ENCODE measurements around the gene CFAP53.

Gene CFAP53

GRCh38 chr18:50190926-50191325 lies 75.4 kb downstream of the CFAP53 start:
- no peak overlapping the region for H3K4me2 ChIP-seq (ENCODE audit: low read length)
- H2AFZ ChIP-seq (ENCODE audit: low read depth, low read length): no peak overlapping the region
- peaks cover 35% of the 10 kb centered on the region for H3K27me3 ChIP-seq (ENCODE audit: low read depth, low read length)
- H3K79me2 ChIP-seq (ENCODE audit: low read length): no peaks in the 10 kb centered on the region
- no peaks in the 10 kb centered on the region for H3K36me3 ChIP-seq (replicated peaks; ENCODE audit: low read depth, low read length)
- H3K9me3 ChIP-seq (ENCODE audit: insufficient read depth, low read length): no peaks in the 10 kb centered on the region
- H3K4me3 ChIP-seq (ENCODE audit: low read length): no peak overlapping the region
- H3K27ac ChIP-seq (ENCODE audit: low read length): no peak overlapping the region
- H3K9ac ChIP-seq (ENCODE audit: low read length): no peak overlapping the region
- H3K4me1 ChIP-seq (ENCODE audit: low read length): peaks cover 35% of the 10 kb centered on the region
- TF ChIP-seq CTCF (IDR thresholded peaks at IDR 0.05; ENCODE audit: low read depth, low read length): no peak
- no peak for TF ChIP-seq EZH2phosphoT487 (IDR thresholded peaks at IDR 0.05; ENCODE audit: low read depth)
- H4K20me1 ChIP-seq (ENCODE audit: insufficient read depth, low read length): no peaks in the 10 kb centered on the region

DNA sequence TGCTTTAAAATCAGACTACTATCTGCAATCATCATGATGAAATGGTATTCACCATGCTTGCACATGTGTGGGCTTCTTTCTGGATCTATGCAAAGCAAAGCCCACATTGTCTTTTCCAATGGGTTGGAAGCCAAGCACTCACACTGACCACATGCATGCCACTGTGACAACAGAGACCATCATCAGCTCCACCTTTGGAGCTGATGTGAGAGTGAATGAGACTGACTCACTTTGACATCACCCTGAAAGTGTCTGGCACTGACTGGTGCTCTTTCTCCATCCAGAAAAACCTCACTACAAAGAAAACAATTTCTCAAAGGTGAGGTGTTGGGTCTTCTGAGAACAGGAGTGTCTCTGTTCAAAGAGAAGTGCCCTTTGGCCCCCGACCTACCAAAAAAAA lies 76.1 kb downstream of the CFAP53 start:
- no peaks in the 10 kb centered on the region for H4K20me1 ChIP-seq (ENCODE audit: insufficient read depth, low read length)
- peaks cover 35% of the 10 kb centered on the region for H3K27me3 ChIP-seq (ENCODE audit: low read depth, low read length)
- H3K9me3 ChIP-seq (ENCODE audit: insufficient read depth, low read length): no peaks in the 10 kb centered on the region
- no peak overlapping the region for H3K27ac ChIP-seq (ENCODE audit: low read length)
- no peaks in the 10 kb centered on the region for H3K79me2 ChIP-seq (ENCODE audit: low read length)
- H3K9ac ChIP-seq (ENCODE audit: low read length): no peak overlapping the region
- no peak overlapping the region for H3K4me2 ChIP-seq (ENCODE audit: low read length)
- no peak overlapping the region for H3K4me3 ChIP-seq (ENCODE audit: low read length)
- H3K4me1 ChIP-seq (ENCODE audit: low read length): peaks cover 35% of the 10 kb centered on the region
- no peak for TF ChIP-seq CTCF (IDR thresholded peaks at IDR 0.05; ENCODE audit: low read depth, low read length)
- no peak for TF ChIP-seq EZH2phosphoT487 (IDR thresholded peaks at IDR 0.05; ENCODE audit: low read depth)
- H2AFZ ChIP-seq (ENCODE audit: low read depth, low read length): no peak overlapping the region
- no peaks in the 10 kb centered on the region for H3K36me3 ChIP-seq (replicated peaks; ENCODE audit: low read depth, low read length)

DNA sequence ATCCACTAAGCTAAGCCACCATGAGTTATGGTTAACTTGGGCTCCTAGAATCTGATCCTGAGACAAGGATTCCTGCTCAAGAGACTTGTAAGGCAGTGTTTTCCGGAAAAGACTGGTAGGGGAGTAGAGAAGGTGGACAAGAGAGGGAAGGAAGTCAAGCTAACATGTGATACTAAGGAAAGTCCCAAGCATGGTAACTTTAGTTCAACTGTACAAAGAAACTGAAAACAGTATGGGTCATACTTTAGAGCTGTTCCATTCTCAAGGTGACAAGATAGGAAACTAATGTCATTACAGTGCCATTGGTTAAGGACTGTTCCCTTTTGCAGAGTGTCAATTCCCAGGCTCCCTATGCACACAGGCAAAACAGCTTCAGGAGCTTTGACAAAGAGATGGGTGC lies 77.1 kb downstream of the CFAP53 start:
- H3K36me3 ChIP-seq (replicated peaks; ENCODE audit: low read depth, low read length): no peaks in the 10 kb centered on the region
- peak overlapping the region; percentile 18; the same call in 1 of the 2 replicates for H3K4me2 ChIP-seq (ENCODE audit: low read length)
- H3K79me2 ChIP-seq (ENCODE audit: low read length): no peaks in the 10 kb centered on the region
- H3K4me3 ChIP-seq (ENCODE audit: low read length): no peak overlapping the region
- no peaks in the 10 kb centered on the region for H4K20me1 ChIP-seq (ENCODE audit: insufficient read depth, low read length)
- TF ChIP-seq EZH2phosphoT487 (IDR thresholded peaks at IDR 0.05; ENCODE audit: low read depth): no peak
- no peak for TF ChIP-seq CTCF (IDR thresholded peaks at IDR 0.05; ENCODE audit: low read depth, low read length)
- peaks cover 35% of the 10 kb centered on the region for H3K4me1 ChIP-seq (ENCODE audit: low read length)
- peaks cover 35% of the 10 kb centered on the region for H3K27me3 ChIP-seq (ENCODE audit: low read depth, low read length)
- H3K27ac ChIP-seq (ENCODE audit: low read length): no peak overlapping the region
- peak overlapping the region; percentile 57; the same call in 1 of the 2 replicates for H2AFZ ChIP-seq (ENCODE audit: low read depth, low read length)
- H3K9ac ChIP-seq (ENCODE audit: low read length): no peak overlapping the region
- no peaks in the 10 kb centered on the region for H3K9me3 ChIP-seq (ENCODE audit: insufficient read depth, low read length)

DNA sequence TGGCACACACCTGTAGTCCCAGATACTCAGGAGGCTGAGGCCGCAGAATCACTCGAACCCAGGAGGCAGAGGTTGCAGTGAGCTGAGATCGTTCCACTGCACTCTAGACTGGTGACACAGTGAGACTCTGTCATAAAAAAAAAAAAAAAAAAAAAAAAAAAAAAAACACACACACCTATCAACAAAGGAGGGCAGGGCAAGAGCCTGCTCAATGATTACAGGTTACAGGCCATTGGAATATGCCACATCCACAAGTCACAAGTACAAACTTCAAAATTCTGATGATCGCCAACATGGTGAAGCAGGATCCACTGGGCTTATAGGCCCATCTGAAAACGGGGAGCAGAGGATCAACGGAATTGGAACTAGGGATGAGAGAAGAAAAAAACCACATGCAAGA lies 77.6 kb downstream of the CFAP53 start:
- no peak overlapping the region for H3K4me2 ChIP-seq (ENCODE audit: low read length)

More for the DNA sequence above, 77.6 kb downstream of the CFAP53 start:
- Histone ChIP-seq H3K79me2 (ENCODE audit: low read length) (no peaks in the 10 kb centered on the region), H3K4me1 (ENCODE audit: low read length) (peaks cover 40% of the 10 kb centered on the region), H2AFZ (ENCODE audit: low read depth, low read length) (peak overlapping the region; percentile 57; the same call in 1 of the 2 replicates), H3K9me3 (ENCODE audit: insufficient read depth, low read length) (no peaks in the 10 kb centered on the region), H3K36me3 (replicated peaks; ENCODE audit: low read depth, low read length) (no peaks in the 10 kb centered on the region), H3K27ac (ENCODE audit: low read length) (no peak overlapping the region), H3K4me3 (ENCODE audit: low read length) (no peak overlapping the region), H3K9ac (ENCODE audit: low read length) (no peak overlapping the region), H3K27me3 (ENCODE audit: low read depth, low read length) (peaks cover 35% of the 10 kb centered on the region), H4K20me1 (ENCODE audit: insufficient read depth, low read length) (no peaks in the 10 kb centered on the region)
- TF ChIP-seq EZH2phosphoT487 (IDR thresholded peaks at IDR 0.05; ENCODE audit: low read depth): no peak
- TF ChIP-seq CTCF (IDR thresholded peaks at IDR 0.05; ENCODE audit: low read depth, low read length): no peak

Measured in OCI-LY3 (cell line).